ENCODE measurements around the gene TGFBR3L.

GRCh38 chr19:7881910-7882309 lies 32.7 kb upstream of the TGFBR3L start:
- TF ChIP-seq, protein P1, sequence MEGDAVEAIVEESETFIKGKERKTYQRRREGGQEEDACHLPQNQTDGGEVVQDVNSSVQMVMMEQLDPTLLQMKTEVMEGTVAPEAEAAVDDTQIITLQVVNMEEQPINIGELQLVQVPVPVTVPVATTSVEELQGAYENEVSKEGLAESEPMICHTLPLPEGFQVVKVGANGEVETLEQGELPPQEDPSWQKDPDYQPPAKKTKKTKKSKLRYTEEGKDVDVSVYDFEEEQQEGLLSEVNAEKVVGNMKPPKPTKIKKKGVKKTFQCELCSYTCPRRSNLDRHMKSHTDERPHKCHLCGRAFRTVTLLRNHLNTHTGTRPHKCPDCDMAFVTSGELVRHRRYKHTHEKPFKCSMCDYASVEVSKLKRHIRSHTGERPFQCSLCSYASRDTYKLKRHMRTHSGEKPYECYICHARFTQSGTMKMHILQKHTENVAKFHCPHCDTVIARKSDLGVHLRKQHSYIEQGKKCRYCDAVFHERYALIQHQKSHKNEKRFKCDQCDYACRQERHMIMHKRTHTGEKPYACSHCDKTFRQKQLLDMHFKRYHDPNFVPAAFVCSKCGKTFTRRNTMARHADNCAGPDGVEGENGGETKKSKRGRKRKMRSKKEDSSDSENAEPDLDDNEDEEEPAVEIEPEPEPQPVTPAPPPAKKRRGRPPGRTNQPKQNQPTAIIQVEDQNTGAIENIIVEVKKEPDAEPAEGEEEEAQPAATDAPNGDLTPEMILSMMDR (conservative IDR thresholded peaks at IDR 0.05; ENCODE audit: low read length), result no peak
- no peak for TF ChIP-seq EZH2phosphoT487 (IDR thresholded peaks at IDR 0.05; ENCODE audit: borderline replicate concordance, low read depth, low read length)

All from OCI-LY7 (cell line).